AG09309 (cell line): ENCODE measurements around the gene SLC49A4.

ENCODE experiments used
- DNase-seq: peaks from one replicate; pipeline ENCODE4 v3.0.0-alpha.2; 2010; ENCODE audit warnings: low read depth
- H3K4me3 ChIP-seq: 2 replicates; pipeline ENCODE4 v1.5.1; 2011; ENCODE audit warnings: mild to moderate bottlenecking, low read depth, low read length, moderate library complexity; ENCODE audit not compliant: control insufficient read depth
- TF ChIP-seq, protein P1 (sequence below): IDR thresholded peaks from 2 replicates; pipeline ENCODE4 v1.5.1; 2011; ENCODE audit warnings: mild to moderate bottlenecking, low read depth, low read length, inconsistent platforms; ENCODE audit not compliant: insufficient read depth, control insufficient read depth; ENCODE audit errors: missing control alignments

The SLC49A4 gene

DNA sequence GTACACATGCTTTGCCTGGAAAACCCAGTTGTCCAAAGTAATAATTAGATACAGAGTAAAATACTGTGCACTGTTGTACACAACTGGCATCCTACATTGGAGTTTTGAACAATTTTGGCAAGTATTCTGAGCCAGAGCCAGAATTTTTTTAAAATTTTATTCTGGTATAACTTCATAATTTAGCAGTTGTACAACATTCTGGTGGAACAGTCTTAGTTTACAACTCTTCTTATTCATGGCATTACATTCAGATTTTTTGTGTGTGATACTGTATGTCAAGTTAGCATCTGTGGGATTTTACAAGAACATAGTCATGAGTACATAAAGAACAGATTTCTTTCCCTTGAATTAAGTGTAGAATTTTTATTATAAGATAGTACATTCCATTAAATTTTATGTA, 67.5 kb downstream of the SLC49A4 start:
- TF ChIP-seq, protein P1, sequence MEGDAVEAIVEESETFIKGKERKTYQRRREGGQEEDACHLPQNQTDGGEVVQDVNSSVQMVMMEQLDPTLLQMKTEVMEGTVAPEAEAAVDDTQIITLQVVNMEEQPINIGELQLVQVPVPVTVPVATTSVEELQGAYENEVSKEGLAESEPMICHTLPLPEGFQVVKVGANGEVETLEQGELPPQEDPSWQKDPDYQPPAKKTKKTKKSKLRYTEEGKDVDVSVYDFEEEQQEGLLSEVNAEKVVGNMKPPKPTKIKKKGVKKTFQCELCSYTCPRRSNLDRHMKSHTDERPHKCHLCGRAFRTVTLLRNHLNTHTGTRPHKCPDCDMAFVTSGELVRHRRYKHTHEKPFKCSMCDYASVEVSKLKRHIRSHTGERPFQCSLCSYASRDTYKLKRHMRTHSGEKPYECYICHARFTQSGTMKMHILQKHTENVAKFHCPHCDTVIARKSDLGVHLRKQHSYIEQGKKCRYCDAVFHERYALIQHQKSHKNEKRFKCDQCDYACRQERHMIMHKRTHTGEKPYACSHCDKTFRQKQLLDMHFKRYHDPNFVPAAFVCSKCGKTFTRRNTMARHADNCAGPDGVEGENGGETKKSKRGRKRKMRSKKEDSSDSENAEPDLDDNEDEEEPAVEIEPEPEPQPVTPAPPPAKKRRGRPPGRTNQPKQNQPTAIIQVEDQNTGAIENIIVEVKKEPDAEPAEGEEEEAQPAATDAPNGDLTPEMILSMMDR = no peak
- no peak overlapping the region for H3K4me3 ChIP-seq
- DNase-seq = no peak

DNA sequence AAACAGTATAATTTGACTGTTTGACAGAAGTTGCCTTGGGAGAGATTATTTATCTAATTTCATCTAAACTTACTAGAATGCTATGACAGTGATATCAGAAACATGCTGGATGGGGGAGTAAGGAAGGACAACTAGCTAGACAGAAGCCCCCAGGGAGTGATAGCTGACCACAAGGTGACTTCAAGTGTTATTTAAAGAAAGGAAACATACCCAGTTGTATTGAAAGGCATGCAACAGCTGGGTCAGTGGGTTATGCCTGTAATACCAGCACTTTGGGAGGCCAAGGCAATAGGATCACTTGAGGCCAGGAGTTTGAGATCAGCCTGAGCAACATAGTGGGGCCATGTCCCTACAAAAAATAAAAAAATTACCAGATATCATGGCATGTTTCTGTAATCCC, 69.6 kb downstream of the SLC49A4 start:
- DNase-seq = no peak
- H3K4me3 ChIP-seq = no peak overlapping the region
- TF ChIP-seq, protein P1 = no peak

DNA sequence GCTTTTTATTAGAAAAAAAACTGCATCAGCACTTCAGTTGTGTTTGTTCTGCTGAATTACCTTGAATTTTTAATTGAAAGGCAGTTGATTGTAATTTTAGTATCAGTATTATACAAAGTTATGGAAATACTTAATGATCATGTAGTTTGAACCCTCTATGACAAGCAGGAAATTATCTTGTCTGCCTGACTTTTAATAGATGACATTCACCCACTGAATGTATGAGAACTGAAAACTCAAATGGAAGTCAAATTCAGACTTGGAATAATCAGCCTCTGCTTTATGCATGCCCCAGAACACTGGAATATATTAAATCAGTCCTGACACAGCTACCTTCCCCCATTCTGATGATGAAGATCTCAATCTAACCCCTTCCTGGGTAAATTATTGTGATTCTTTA, 73.5 kb downstream of the SLC49A4 start:
- TF ChIP-seq, protein P1 = no peak
- no peak for DNase-seq
- H3K4me3 ChIP-seq = no peak overlapping the region

DNA sequence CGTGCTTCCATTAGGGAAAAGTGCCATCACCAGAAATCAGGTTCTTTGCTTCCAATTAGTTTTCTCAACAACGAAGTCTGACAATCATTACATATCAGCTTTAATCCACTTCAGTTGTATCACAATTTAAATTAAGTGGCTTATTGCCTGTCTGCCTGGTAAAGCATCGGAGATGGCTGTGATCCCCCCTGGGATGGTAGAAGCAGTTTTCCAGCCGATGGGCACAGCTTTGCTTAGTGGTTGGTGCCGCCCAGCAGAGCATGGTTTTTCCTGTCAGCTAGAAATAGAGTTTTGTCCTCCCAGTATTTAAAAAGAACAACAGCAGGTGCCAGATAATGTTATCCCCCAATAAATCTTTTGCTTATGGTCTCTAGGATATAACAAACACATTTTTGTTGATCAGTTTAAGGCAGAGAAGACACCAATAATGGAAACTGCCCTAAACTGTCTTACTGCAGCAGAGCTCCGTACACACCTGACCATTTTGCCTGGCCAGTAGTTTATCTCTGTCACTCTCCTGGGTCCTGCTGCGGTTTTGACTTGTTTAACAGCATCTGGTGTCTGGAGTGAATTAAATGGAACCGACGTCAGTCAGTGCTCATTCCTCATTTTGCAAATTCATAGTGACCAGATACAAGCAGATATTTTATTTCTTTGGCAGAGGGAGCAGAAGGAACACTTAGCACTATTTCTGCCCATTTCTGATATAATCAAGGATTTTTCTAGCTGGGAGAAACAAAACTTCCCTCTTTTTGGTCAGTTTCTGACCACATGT, 79.1 kb downstream of the SLC49A4 start:
- H3K4me3 ChIP-seq = no peak overlapping the region
- TF ChIP-seq, protein P1 = no peak
- no peak for DNase-seq

DNA sequence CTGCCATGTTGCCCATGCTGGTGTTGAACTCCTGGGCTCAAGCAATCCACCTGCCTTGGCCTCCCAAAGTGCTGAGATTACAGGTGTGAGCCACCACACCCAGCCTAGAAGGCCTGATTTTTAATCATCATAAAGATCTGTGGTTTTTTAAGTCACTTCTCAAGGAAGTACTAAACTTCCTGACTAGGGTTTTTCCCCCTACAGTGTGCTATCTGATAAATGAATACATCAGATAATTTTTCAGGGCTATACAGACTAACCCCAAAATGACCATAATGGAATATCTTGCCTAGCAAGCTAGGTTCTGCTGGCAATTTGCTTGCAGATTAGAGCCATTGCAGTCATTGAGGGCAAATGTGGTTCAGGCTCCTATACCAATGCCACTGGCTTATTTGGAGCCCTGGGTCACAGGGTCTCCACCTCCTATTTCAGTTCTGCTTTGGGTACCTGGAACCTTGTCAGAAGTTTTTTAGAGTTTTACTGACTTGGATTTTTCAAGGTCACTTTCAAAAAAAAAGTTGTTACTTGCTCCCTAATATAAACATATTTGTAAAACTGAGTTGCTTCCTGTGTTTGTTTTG, 80.8 kb downstream of the SLC49A4 start:
- H3K4me3 ChIP-seq = no peak overlapping the region
- TF ChIP-seq, protein P1 = no peak
- no peak for DNase-seq

DNA sequence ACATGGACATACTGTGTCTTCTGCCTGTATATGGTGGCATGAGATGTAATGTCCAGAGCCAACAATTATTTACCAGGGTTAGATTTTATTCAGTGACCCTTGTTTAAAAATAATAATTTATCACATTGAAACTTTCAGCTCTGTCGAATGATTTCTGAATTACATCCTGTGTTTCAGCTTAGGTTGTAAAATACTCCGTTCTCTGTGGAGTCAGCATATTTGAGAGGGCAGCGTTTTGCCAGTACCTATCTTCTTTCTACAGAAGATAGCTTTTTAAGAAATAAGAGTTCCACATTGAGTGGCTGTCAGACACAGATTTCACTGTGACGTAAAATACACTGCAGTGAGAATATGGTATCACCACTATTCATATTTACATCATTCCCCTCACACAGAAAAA, 85.3 kb downstream of the SLC49A4 start:
- H3K4me3 ChIP-seq = no peak overlapping the region
- TF ChIP-seq, protein P1 = no peak
- DNase-seq = no peak
